GM23338 (cell line): ENCODE measurements around the gene LZTS3. TPM values are rescaled to one million over a fixed set of nuclear protein-coding genes. Genes with fewer than 3 reads are reported as not detected.
"Not testable (repeated sequence)": the region's sequence is repeated elsewhere in the genome, so short reads cannot be mapped to it uniquely, and the experiment has no call there.

ENCODE experiments used
- ATAC-seq: fragments of 200-7000 bp; cut with Tn5 transposase; 3 replicates; pipeline ENCODE4 v1.9.1; 2020
- DNase-seq: peaks from one replicate; pipeline ENCODE4 v3.0.0-alpha.2; 2015; ENCODE audit warnings: low spot score
- H2AFZ ChIP-seq: fragments of 200-600 bp; sonication (generic); 2 replicates; pipeline ENCODE4 v1.8.0; 2016; ENCODE audit warnings: antibody characterized with exemption, mild to moderate bottlenecking, moderate library complexity
- H3F3A ChIP-seq: fragments of 200-600 bp; sonication (generic); replicated peaks from 2 replicates; pipeline ENCODE4 v1.8.0; 2017; ENCODE audit warnings: antibody characterized with exemption, mixed run types, low read depth
- H3K27ac ChIP-seq: fragments of 200-600 bp; sonication (generic); 2 replicates; pipeline ENCODE4 v1.6.1; 2016; ENCODE audit warnings: low read depth
- H3K27me3 ChIP-seq: fragments of 200-600 bp; sonication (generic); 2 replicates; pipeline ENCODE4 v1.8.0; 2016; ENCODE audit warnings: mild to moderate bottlenecking, mixed run types, moderate library complexity; ENCODE audit not compliant: insufficient read depth
- H3K36me3 ChIP-seq: fragments of 200-600 bp; sonication (generic); 2 replicates; pipeline ENCODE4 v1.8.0; 2016; ENCODE audit warnings: mild to moderate bottlenecking; ENCODE audit not compliant: insufficient read depth
- H3K4me1 ChIP-seq: fragments of 200-600 bp; sonication (generic); 2 replicates; pipeline ENCODE4 v1.8.0; 2016; ENCODE audit warnings: mild to moderate bottlenecking, moderate library complexity; ENCODE audit not compliant: insufficient read depth
- H3K4me2 ChIP-seq: fragments of 200-600 bp; sonication (generic); 2 replicates; pipeline ENCODE4 v1.7.1; 2017; ENCODE audit warnings: mixed run types
- H3K4me3 ChIP-seq: fragments of 200-600 bp; sonication (generic); 2 replicates; pipeline ENCODE4 v1.6.1; 2016; ENCODE audit warnings: mixed run types
- H3K79me2 ChIP-seq: fragments of 200-600 bp; sonication (generic); replicated peaks from 2 replicates; pipeline ENCODE4 v1.8.0; 2017; ENCODE audit warnings: mild to moderate bottlenecking; ENCODE audit not compliant: insufficient read depth
- H3K9me2 ChIP-seq: fragments of 200-600 bp; sonication (generic); 2 replicates; pipeline ENCODE4 v1.8.0; 2017; ENCODE audit not compliant: insufficient read depth
- H4K20me1 ChIP-seq: fragments of 200-600 bp; sonication (generic); replicated peaks from 2 replicates; pipeline ENCODE4 v1.8.0; 2017; ENCODE audit warnings: mild to moderate bottlenecking; ENCODE audit not compliant: insufficient read depth
- H3K27ac Mint-ChIP-seq: 2 replicates; pipeline ENCODE4 v1.8.0; 2020; ENCODE audit warnings: inconsistent platforms, mild to moderate bottlenecking, moderate library complexity, mixed read lengths
- H3K27me3 Mint-ChIP-seq: 3 replicates; pipeline ENCODE4 v1.8.0; 2022; ENCODE audit warnings: low read depth, mild to moderate bottlenecking, moderate library complexity, mixed read lengths, inconsistent platforms; ENCODE audit not compliant: insufficient read depth, poor library complexity
- H3K36me3 Mint-ChIP-seq: 3 replicates; pipeline ENCODE4 v1.8.0; 2021; ENCODE audit warnings: low read depth, mild to moderate bottlenecking, inconsistent platforms, moderate library complexity, mixed read lengths
- H3K4me1 Mint-ChIP-seq: 3 replicates; pipeline ENCODE4 v1.8.0; 2020; ENCODE audit warnings: mild to moderate bottlenecking, inconsistent platforms, mixed read lengths
- H3K4me3 Mint-ChIP-seq: 3 replicates; pipeline ENCODE4 v1.8.0; 2021; ENCODE audit warnings: moderate library complexity, mild to moderate bottlenecking, inconsistent platforms, mixed read lengths
- H3K9me3 Mint-ChIP-seq: 3 replicates; pipeline ENCODE4 v1.8.0; 2020; ENCODE audit warnings: moderate library complexity, mild to moderate bottlenecking, inconsistent platforms, mixed read lengths
- EZH2phosphoT487 ChIP-seq: fragments of 200-600 bp; sonication (generic); IDR thresholded peaks from one replicate; pipeline ENCODE4 v1.8.1; 2018; ENCODE audit warnings: antibody characterized with exemption; ENCODE audit not compliant: unreplicated experiment
- NANOG ChIP-seq: IDR thresholded peaks from 2 replicates; pipeline ENCODE4 v1.6.1; 2016; ENCODE audit warnings: antibody characterized with exemption, borderline replicate concordance
- STAT1 ChIP-seq: IDR thresholded peaks from one replicate; pipeline ENCODE4 v1.6.1; 2016; ENCODE audit warnings: antibody characterized with exemption; ENCODE audit not compliant: unreplicated experiment
- ZNF462 ChIP-seq: fragments of 250-450 bp; sonication (Bioruptor Pico); IDR thresholded peaks from 2 replicates; pipeline ENCODE4 v1.5.0; 2020; ENCODE audit warnings: mild to moderate bottlenecking, moderate library complexity
- polyA plus RNA-seq: library from polyadenylated mRNA; unstranded; fragments of >200 nt; fragmentation: Nextera tagmentation; extraction: Ambion mirVana; gene quantifications from 2 replicates; pipeline ENCODE4 v1.2.1, GENCODE V29; 2016
- total RNA-seq: library from RNA; depleted of rRNA; stranded (reverse); fragments of >200 nt; shearing (Covaris generic); gene quantifications from 2 replicates; pipeline ENCODE4 v1.2.3, GENCODE V29; 2014

LZTS3 gene
- total and polyA plus RNA-seq, 2 experiments from 2014 or later = 9.7 to 40.7 TPM

- no peak overlapping the region for H2AFZ ChIP-seq
- H3K9me3 Mint-ChIP-seq = peaks cover 55% of the 10 kb centered on the region
- H3K4me2 ChIP-seq = no peak overlapping the region
- no peaks in the 10 kb centered on the region for H3K27me3 ChIP-seq
- TF ChIP-seq EZH2phosphoT487 (no peak), NANOG (no peak), ZNF462 (no peak), STAT1 (no peak)
- H3K4me3 Mint-ChIP-seq = no peak overlapping the region
- no peaks in the 10 kb centered on the region for H3F3A ChIP-seq
- no peaks in the 10 kb centered on the region for H3K27me3 Mint-ChIP-seq
- H3K4me3 ChIP-seq = no peak overlapping the region
- no peaks in the 10 kb centered on the region for H3K79me2 ChIP-seq
- no peak for ATAC-seq
- H3K4me1 ChIP-seq = no peaks in the 10 kb centered on the region
- H3K27ac ChIP-seq = no peak overlapping the region
- no peak for DNase-seq
- H3K36me3 ChIP-seq = peaks cover 10% of the 10 kb centered on the region
- no peaks in the 10 kb centered on the region for H3K9me2 ChIP-seq
- no peak overlapping the region for H3K27ac Mint-ChIP-seq
- H4K20me1 ChIP-seq = no peaks in the 10 kb centered on the region
- no peaks in the 10 kb centered on the region for H3K4me1 Mint-ChIP-seq
- peaks cover 42% of the 10 kb centered on the region for H3K36me3 Mint-ChIP-seq
Observed at GRCh38 chr20:3126527-3126859, 46.9 kb downstream of the LZTS3 start.

GRCh38 chr20:3125776-3126526 lies 47.4 kb downstream of the LZTS3 start:
- not testable (repeated sequence) for H3K4me3 ChIP-seq, ATAC-seq, H3K4me2 ChIP-seq, DNase-seq, H3K9me2 ChIP-seq, H3K27ac Mint-ChIP-seq, H2AFZ ChIP-seq, H3F3A ChIP-seq, H3K27ac ChIP-seq, H3K27me3 ChIP-seq, H3K27me3 Mint-ChIP-seq, H3K4me1 ChIP-seq, H4K20me1 ChIP-seq, H3K4me3 Mint-ChIP-seq, H3K36me3 ChIP-seq, H3K79me2 ChIP-seq, H3K4me1 Mint-ChIP-seq
- H3K36me3 Mint-ChIP-seq = peaks cover 47% of the 10 kb centered on the region
- peaks cover 58% of the 10 kb centered on the region for H3K9me3 Mint-ChIP-seq

GRCh38 chr20:3124773-3125560 lies 48.4 kb downstream of the LZTS3 start:
- not testable (repeated sequence) for H3K79me2 ChIP-seq, H3K4me2 ChIP-seq, H3K27ac ChIP-seq, ATAC-seq, H3F3A ChIP-seq, H3K4me1 Mint-ChIP-seq, H3K27me3 Mint-ChIP-seq, H2AFZ ChIP-seq, H3K4me3 Mint-ChIP-seq, DNase-seq, H3K4me3 ChIP-seq, H3K4me1 ChIP-seq, H3K9me2 ChIP-seq, H3K27me3 ChIP-seq, H3K36me3 ChIP-seq, H4K20me1 ChIP-seq, H3K27ac Mint-ChIP-seq
- Mint-ChIP-seq H3K36me3 (peaks cover 51% of the 10 kb centered on the region), H3K9me3 (peaks cover 60% of the 10 kb centered on the region)

GRCh38 chr20:3124163-3124562 lies 49.2 kb downstream of the LZTS3 start:
- H3K4me1 Mint-ChIP-seq, H3K36me3 ChIP-seq, H3K27me3 Mint-ChIP-seq, H3K4me3 ChIP-seq, ATAC-seq, H3K9me2 ChIP-seq, H3K79me2 ChIP-seq, H3K27ac Mint-ChIP-seq, DNase-seq, H2AFZ ChIP-seq, H3K4me1 ChIP-seq, H3K4me3 Mint-ChIP-seq, H3F3A ChIP-seq, H3K27me3 ChIP-seq, H3K27ac ChIP-seq, H3K4me2 ChIP-seq, H4K20me1 ChIP-seq: not testable (repeated sequence)
- Mint-ChIP-seq H3K9me3 (peaks cover 60% of the 10 kb centered on the region), H3K36me3 (peaks cover 51% of the 10 kb centered on the region)
